ENCODE results near the gene RNF32.

RNF32 gene

DNA sequence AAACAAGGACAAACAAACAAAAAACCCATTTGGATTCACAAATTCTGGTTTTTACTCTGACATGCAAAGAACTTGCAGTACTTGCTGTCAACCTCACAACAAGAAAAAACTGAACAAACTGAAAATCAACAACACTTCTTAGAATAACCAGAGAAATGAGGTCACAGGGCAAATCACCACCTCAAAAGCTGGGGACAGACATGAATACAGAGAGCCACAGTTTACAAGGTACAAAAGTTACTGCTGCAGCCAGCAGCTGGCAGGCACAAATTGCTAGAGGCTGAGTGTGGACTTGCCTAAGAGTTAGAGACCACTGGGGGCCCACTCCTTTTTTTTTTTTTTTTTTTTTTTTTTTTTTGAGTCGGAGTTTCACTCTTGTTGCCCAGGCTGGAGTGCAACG lies 15.0 kb upstream of the RNF32 start:
- TF ChIP-seq CTCF (IDR thresholded peaks at IDR 0.05; ENCODE audit: insufficient read depth, low read length, poor library complexity, severe bottlenecking) = no peak
- H3K27me3 ChIP-seq (replicated peaks; ENCODE audit: control insufficient read depth, insufficient read depth, low read length) = no peaks in the 10 kb centered on the region
- no peaks in the 10 kb centered on the region for H3K36me3 ChIP-seq (ENCODE audit: control insufficient read depth, insufficient read depth, low read length)
- no peak for DNase-seq (ENCODE audit: extremely low read depth, insufficient read length)
- H3K4me3 ChIP-seq (replicated peaks; ENCODE audit: low read depth, low read length) = no peak overlapping the region

- H3K27me3 ChIP-seq (replicated peaks; ENCODE audit: control insufficient read depth, insufficient read depth, low read length) = no peaks in the 10 kb centered on the region
- no peak for DNase-seq (ENCODE audit: extremely low read depth, insufficient read length)
These were observed 14.2 kb upstream of the RNF32 start for GRCh38 chr7:156626220-156626895.

DNA sequence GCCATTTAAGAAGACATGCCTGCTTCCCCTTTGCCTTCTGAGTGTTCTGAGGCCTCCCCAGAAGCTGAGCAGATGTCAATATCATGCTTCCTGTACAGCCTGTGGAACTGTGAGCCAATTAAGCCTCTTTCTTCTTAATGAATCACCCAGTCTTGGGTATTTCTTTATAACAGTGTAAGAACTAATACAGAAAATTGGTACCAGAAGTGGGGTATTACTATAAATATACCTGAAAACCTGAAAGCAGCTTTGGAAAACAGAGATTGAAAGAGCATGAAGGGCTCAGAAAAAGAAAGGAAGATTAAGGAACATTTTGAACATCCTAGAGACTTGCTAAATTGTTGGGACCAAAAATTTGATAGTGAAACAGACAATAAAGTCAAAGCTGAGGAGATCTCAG lies 12.0 kb upstream of the RNF32 start:
- Histone ChIP-seq H3K36me3 (ENCODE audit: control insufficient read depth, insufficient read depth, low read length) (no peaks in the 10 kb centered on the region), H3K27me3 (replicated peaks; ENCODE audit: control insufficient read depth, insufficient read depth, low read length) (no peaks in the 10 kb centered on the region)
- TF ChIP-seq CTCF (IDR thresholded peaks at IDR 0.05; ENCODE audit: insufficient read depth, low read length, poor library complexity, severe bottlenecking) = no peak

More at GRCh38 chr7:156626220-156626895, 14.2 kb upstream of the RNF32 start:
- Histone ChIP-seq H3K36me3 (ENCODE audit: control insufficient read depth, insufficient read depth, low read length) (no peaks in the 10 kb centered on the region), H3K4me3 (replicated peaks; ENCODE audit: low read depth, low read length) (no peak overlapping the region)
- no peak for TF ChIP-seq CTCF (IDR thresholded peaks at IDR 0.05; ENCODE audit: insufficient read depth, low read length, poor library complexity, severe bottlenecking)

GRCh38 chr7:156629873-156630272 lies 10.7 kb upstream of the RNF32 start:
- no peaks in the 10 kb centered on the region for H3K36me3 ChIP-seq (ENCODE audit: control insufficient read depth, insufficient read depth, low read length)
- TF ChIP-seq CTCF (IDR thresholded peaks at IDR 0.05; ENCODE audit: insufficient read depth, low read length, poor library complexity, severe bottlenecking) = no peak
- no peak overlapping the region for H3K4me3 ChIP-seq (replicated peaks; ENCODE audit: low read depth, low read length)
- no peaks in the 10 kb centered on the region for H3K27me3 ChIP-seq (replicated peaks; ENCODE audit: control insufficient read depth, insufficient read depth, low read length)
- no peak for DNase-seq (ENCODE audit: extremely low read depth, insufficient read length)

More for the DNA sequence above, 12.0 kb upstream of the RNF32 start:
- DNase-seq (ENCODE audit: extremely low read depth, insufficient read length) = no peak
- no peak overlapping the region for H3K4me3 ChIP-seq (replicated peaks; ENCODE audit: low read depth, low read length)

GRCh38 chr7:156634117-156634516 lies 6.5 kb upstream of the RNF32 start:
- H3K36me3 ChIP-seq (ENCODE audit: control insufficient read depth, insufficient read depth, low read length) = no peaks in the 10 kb centered on the region; the same call in 1 of the 2 replicates
- TF ChIP-seq CTCF (IDR thresholded peaks at IDR 0.05; ENCODE audit: insufficient read depth, low read length, poor library complexity, severe bottlenecking) = no peak
- no peaks in the 10 kb centered on the region for H3K27me3 ChIP-seq (replicated peaks; ENCODE audit: control insufficient read depth, insufficient read depth, low read length)
- DNase-seq (ENCODE audit: extremely low read depth, insufficient read length) = no peak
- H3K4me3 ChIP-seq (replicated peaks; ENCODE audit: low read depth, low read length) = no peak overlapping the region
